Epidermal melanocyte (primary cell): ENCODE data around the gene TTC24.
"Not testable (repeated sequence)": the region's sequence is repeated elsewhere in the genome, so short reads cannot be mapped to it uniquely, and the experiment has no call there.

Experiments
- DNase-seq: peaks from one replicate; pipeline ENCODE4 v3.0.0; 2011; ENCODE audit warnings: low spot score; ENCODE audit not compliant: insufficient read length

Gene TTC24

DNA sequence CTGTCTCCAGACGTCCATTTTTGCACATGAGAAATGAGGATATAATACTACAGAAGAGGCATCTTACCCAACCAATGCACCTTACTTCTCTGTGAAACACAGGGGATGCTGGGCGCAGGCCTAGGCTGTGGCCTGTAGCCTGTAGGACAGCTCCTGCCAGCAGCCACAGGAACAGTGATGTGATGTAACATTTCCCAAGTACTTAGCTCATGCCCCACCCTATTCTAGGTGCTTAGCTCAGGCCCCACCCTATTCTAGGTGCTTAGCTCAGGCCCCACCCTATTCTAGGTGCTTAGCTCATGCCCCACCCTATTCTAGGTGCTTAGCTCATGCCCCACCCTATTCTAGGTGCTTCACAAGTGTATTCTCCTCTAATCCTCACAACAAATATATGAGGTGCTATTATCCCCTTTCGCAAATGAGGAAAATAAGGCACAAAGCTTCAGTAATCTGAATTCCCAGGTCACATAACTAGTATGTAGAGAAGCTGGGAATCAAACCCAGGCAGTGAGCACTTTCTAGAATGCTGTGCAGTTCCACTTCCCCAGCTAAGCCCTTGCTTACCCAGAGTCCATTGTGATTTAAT lies 7.5 kb downstream of the TTC24 start:
- no peak for DNase-seq

DNA sequence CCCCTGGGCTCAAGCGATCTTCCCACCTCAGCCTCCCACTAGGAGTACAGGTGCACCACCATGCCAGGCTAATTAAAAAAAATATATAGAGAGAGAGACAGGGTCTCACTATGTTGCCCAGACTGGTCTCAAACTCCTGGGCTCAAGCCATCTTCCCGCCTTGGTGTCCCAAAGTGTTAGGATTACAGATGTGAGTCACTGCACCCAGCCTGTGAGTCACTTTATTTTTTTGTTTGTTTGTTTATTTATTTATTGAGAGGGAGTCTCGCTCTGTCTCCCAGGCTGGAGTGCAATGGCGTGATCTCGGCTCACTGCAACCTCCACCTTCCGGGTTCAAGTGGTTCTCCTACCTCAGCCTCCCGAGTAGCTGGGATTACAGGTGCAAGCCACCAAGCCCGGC lies 8.4 kb downstream of the TTC24 start:
- DNase-seq, result not testable (repeated sequence)

DNA sequence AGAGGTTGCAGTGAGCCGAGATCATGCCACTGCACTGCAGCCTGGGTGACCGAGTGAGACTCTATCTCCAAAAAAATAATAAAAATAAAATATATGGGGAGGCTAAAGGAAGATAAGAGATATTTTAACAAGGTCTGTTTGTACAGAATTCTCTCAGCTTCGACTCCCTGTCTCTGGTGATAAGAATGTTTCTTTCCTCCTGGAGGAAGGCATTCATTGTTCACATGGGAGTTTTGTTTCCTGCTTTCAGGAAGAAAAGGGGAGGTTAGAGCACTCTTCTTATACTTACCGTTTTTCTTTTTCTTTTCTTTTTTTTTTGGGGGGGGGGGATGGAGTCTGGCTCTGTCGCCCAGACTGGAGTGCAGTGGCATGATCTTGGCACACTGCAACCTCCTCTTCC lies 10.0 kb downstream of the TTC24 start:
- no peak for DNase-seq

DNA sequence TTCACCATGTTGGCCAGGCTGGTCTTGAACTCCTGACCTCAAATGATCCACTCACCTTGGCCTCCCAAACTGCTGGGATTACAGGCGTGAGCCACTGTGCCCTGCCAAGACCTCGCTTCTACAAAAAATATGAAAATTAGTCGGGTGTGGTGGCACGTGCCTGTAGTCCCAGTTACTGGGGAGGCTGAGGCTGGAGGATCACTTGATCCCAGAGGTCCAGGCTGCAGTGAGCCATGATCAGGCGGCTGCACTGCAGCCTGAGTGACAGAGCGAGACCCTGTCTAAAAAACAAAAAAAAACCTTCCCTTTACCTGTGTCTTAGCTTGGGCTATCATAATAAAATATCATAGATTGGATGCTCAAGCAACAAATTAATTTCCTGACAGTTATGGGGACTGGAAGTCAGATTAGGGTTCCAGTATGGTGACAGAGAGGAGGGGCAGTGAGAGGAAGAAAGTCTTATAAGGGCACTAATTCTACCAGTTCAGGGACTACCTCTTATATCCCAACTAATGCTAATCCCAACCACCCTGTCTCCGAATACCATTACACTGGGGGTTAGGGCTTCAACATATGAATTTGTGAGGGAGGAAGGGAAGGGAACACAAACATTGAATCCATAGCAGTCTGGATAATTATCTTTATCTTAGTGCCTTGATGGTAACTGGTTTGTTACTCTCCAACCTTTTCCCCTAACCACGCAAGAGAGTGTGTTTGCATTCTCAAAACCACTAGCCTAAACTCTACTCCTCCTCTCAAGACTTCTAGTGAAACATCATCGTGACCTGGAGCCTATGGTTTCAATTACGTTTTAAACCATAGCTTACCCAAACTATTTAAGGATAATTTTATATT lies 11.0 kb downstream of the TTC24 start:
- DNase-seq, result no peak

DNA sequence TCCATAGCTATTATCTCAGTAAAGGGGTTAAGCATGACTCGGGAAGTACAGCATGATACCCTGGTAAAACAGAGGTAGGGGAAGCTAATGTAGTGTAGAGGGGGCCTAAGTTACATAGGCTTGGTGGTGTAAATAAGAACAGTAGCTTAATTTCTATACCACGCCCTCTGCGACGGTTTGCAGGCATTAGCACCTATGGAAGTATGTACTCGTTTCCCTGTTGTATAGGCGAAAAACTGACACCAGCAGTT lies 11.6 kb downstream of the TTC24 start:
- DNase-seq, result no peak

DNA sequence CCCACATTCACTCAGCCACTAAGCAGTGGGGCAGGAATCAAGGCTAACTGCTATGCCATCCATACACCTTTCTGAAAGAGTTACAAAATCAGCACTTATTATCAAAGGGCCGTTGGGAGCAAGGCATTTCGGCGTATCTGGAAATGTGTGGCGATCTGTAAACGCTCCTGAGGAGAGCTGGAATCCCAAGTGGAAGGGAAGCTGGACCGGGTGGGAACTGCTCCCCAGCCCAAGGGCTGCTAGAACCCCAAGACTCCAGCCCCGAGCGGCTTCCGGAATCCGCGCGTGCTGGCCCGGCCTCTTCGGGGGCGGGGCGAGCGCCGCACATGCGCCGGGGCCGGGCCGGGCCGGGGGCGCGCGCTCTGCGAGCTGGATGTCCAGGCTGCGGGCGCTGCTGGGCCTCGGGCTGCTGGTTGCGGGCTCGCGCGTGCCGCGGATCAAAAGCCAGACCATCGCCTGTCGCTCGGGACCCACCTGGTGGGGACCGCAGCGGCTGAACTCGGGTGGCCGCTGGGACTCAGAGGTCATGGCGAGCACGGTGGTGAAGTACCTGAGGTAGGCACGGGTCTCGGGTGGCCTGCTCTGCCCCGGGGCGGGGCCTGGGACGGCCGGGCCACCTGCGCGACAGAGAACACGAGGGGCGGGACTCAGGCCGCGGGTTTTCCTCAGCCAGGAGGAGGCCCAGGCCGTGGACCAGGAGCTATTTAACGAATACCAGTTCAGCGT lies 12.1 kb downstream of the TTC24 start, which contains the start of gene NAXE:
NAXE (plus strand) TSS at position 345 of the 726 bp plus-strand sequence; CDS start at position 374, 29 bp downstream.
- DNase-seq, result peak; percentile 79

DNA sequence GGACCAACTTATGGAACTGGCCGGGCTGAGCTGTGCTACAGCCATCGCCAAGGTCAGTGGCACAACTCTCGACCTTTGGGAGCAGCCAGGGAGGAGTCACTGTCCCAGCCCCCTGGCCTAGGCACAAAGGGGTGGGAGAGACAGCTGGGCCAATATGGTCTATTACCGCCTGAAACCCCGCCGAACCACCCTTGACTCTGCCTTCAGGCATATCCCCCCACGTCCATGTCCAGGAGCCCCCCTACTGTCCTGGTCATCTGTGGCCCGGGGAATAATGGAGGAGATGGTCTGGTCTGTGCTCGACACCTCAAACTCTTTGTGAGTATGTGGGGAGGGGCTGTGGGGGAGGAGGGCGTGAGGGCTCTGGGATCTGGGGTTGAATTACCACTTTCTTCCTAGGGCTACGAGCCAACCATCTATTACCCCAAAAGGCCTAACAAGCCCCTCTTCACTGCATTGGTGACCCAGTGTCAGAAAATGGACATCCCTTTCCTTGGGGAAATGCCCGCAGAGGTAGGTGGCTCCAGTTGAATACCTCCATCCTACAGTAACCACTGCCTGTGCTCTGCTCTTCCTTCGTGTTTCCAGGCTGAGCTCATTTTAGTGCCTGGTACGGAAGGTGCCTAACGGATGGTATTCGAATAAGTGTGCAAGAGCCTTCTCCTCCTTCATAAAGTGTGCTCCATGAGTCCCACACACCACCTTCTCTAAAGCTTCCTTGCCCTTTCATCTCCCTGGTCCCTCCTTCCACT lies 12.8 kb downstream of the TTC24 start:
- no peak for DNase-seq

DNA sequence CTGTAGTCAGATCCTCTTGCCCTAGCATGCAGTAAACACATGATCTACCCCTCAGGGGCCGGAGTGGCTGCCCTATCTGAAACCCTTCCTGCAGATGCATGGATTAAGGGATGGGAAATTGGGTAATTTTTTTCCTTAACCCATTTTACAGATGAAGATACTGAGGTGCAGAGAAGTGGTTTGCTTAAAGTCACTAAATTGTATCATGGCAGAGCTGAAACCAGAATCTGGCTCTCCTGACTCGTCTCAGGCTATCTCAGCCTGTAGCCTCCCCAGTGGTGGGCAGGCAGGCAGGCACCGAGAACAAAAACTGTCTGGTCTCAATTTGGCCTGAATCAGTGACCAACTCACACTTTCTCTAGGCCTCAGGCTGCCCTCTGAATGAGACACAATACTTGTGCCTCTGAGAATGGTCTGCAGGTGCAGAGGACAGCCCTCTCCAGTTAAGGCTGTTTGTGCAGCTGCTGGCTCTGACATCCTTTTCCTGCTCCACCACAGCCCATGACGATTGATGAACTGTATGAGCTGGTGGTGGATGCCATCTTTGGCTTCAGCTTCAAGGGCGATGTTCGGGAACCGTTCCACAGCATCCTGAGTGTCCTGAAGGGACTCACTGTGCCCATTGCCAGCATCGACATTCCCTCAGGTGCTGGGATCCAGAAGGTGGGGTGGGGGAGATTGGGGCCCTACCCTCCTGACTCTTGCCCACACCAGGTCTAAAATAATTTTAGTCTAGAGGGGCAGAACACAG lies 13.6 kb downstream of the TTC24 start:
- DNase-seq, result no peak

DNA sequence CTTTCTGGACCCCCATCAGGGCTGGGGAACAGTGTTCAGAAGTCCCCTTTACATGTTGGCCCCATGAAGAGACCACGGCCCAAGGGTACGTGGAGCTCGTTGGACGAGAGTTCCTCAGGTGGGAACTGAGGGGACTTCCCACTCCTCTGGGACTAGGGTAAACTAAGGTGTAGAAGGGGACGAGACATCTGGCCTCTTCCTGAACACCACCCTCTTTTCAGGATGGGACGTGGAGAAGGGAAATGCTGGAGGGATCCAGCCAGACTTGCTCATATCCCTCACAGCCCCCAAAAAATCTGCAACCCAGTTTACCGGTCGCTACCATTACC lies 14.1 kb downstream of the TTC24 start:
- DNase-seq, result no peak

DNA sequence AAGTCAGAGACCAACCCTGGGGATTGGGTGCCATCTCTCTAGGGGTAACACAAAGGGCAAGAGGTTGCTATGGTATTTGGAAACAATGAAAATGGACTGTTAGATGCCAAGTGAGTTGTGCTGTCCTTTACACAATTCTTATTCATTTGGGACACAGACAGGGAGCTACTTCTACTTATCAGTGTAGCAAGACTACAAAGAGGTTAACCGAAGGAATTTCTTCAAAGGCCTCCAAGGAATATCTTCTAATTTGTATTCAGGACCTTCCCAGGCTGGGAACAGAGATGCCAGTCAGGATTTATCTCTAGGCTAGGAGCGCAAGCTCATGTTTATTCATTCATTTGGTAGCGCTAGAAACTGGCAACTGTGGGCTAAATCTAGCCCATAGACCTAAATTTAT lies 14.7 kb downstream of the TTC24 start:
- DNase-seq, result no peak

DNA sequence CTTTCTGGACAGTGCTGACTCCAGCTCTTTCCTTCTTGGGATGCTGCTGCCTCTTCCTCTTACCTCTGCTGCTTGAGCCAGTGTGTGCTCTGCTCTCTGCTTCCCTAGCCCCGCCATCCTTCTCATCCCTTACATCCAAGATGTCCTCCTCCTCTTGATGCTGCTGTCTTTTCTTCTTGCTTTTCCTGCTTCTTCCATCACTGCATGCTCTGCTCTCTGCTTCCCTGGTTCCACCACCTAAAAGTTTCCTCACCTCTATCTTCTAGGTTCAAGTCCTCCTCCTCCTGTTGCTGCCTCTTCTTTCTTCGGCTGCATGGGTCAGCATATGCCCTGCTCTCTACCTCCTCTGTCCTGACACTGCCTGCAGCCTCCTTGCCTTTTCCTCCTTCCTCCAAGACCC lies 15.5 kb downstream of the TTC24 start:
- DNase-seq, result no peak

DNA sequence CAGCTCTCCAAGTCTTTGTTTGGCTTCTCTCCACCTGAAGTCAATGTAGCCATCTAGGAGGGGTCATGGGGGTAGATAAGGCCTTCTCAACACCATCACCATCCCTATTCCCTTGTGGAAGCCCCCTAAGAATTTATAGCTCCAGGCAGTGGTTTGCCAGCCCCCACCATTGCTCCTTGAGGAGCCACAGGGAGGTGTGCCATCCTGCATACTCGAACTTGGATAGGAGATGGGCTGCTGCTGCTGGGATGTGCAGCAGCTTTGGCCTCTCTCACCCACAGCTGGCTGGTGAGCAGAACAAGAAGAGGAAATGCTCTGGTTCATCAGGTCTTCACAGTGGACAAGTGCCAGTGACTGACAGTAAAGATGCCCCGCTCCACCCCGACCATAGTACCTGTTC lies 16.9 kb downstream of the TTC24 start:
- no peak for DNase-seq

DNA sequence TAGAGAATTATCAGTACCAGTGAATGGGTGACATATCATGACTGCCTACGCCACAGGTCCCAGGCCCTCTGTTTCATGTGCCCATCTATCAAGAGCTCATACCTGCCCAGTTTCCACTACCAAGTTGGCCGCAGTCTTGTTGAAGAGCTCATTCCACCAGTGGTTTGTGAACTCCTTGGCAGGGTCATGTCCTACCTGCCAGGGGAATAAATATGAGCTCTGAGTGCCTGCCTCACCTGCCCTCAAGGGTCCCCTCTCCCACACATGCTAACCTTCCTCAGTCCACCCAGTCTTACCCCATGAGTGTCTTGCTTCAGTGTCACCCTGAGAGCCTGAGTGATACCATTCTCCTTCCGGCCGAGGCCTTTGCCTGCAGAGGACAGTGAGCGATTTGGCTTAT lies 18.6 kb downstream of the TTC24 start:
- no peak for DNase-seq

DNA sequence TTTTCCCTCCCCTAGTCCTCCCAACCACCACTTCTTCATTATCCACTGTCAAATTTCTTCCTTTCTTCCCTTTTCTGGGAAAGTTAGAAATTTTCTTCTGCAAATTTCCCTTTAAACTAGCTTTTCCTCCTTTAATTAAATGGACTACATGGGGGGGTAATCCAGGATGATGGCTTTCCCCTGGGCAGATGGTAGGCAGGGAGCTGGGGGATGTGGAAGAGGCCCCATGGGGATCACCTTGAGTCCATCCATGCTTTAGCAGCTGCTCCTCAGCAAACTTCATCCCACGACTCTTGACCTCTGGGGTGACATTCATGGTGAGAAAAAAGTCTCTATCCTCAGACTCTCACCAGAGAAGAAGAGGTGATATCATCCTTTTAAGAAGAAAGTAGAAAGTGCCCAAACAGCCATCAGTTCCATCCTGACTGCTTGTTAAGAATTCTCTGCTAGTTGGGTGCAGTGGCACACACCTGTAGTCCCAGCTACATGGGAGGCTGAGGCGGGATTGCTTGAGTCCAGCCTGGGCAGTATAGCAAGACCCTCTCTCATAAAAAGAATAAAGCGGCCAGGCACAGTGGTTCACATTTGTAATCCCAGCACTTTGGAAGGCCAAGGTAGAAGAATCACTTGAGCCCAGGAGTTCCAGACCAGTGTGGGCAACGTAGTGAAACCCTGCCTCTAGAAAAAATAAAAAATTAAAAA lies 19.4 kb downstream of the TTC24 start:
- no peak for DNase-seq

DNA sequence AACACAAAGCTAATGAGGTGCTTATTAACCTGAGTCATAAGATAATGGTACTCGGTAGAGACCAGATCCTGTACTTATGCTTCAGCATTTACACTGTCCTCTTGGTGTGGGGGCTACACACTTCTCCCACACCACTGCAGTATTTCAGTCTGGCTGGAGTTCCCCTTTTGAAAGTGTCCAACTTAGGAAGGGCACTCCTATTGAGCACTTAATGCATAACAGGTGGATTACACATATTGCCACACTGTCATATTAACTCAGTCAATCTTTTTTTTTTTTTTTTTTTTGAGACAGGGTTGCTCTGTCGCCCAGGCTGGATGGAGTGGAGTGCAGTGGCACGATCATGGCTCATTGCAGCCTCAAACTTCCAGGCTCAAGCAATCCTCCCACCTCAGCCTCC lies 20.3 kb downstream of the TTC24 start:
- no peak for DNase-seq

DNA sequence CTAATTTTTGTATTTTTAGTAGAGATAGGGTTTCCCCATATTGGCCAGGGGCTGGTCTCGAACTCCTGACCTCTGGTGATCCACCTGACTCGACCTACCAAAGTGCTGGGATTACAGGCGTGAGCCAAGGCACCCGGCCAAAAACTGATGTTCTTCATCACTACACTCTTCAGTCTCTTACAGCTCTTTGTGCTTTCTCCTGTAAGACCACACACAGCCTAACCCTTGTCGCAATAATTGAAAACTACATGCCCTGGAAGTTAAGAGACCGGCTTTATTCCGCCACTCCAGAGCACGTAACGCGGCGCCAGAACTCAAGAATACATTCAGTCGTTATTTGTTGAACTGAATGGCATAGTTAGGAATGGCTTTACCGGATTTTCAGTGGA lies 21.2 kb downstream of the TTC24 start:
- no peak for DNase-seq

DNA sequence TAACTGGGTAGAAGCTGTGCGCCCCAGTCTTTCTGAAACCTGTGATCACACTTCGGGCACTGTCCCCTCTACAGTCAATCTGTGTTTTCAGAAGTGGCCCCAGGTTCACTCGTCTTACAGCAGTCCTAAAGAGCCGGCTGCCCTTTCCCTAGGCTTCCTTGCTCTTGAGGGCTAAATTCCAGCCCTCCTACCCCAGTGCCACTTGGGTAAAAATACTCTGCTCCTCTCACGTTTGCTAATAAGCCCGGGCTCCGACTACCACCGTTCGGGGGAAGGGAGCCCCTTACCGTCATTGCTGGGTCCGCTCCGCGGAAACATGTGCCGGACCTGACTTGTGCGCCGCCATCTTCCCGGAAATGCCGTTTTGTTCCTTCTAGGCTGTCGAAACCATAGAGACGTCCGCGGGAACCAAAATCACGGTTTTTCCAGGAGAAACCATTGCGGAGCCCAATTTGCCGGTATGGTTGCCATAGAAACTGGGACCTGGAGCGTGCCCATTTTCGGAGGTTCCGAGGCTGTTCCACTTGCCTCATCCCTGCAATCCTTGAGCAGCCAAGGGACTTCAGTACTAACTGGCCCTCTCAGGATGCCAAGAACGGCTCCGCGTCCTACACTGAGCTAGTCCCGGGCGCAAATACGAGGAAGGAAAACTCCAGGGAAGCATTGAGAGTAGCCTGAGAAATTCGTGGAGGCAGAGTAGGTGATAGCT lies 21.8 kb downstream of the TTC24 start, which contains the start of gene GPATCH4:
GPATCH4 (minus strand) TSS at position 358 of the 709 bp plus-strand sequence.
- DNase-seq, result peak; percentile 89

DNA sequence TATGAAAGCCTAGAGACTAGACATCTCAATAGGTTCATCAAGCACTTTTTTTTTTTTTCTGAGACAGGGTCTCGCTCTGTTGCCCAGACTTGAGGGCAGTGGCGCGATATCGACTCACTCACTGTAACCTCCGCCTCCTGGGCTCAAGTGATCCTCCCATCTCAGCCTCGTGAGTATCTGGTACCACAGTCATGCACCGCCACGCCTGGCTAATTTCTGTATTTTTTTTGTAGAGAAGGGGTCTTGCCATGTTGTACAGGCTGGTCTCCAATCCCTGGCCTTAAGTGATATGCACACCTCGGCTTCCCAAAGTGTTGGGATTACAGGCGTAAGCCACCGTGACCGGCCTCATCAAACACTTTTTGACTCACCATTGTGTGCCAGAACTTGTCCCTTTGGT lies 22.4 kb downstream of the TTC24 start:
- no peak for DNase-seq

DNA sequence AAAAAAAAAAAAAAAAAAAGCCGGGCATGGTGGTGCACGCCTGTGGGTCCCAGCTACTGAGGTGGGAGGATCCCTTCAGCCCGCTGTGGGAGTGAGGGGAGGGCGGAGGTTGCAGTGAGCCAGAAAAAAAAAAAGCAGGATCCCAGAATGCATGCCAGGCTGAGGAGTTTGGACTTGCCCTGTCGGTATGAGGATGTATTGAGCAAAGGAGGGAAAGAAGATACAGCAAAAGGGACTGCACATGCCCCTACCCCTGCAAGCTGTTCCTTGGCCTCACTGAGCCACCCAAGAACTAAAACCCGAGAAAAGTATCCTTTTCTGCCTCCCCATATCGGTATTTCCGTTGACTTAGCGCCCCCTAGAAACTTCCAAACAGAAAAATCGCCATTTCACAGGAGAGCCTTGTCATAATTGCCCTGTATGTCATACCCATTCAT lies 23.1 kb downstream of the TTC24 start:
- no peak for DNase-seq

DNA sequence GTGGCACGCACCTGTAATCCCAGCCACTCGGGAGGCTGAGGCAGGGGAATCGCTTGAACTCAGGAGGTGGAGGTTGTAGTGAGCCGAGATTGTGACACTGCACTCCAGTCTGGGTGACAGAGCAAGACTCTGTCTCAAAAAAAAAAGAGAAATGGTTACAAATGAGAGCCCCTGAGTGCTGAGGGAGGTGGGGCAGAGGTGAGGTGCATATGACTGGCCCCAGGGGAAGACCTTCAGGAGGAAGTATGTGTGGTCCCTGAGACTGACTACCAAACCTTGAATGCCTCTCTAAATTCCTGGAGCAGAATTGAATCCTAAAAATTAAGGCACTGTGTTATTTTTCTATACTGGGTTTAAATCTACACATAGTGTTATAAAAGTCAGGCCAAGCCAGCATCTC lies 27.8 kb downstream of the TTC24 start:
- not testable (repeated sequence) for DNase-seq
